Tibial nerve (tissue), 3 donors: Measurements from ENCODE around the gene NSUN7.

Experiments
- CTCF ChIP-seq, 5 experiments: fragments of 200-600 bp in 3 of 5; fragments of 450-650 bp in 2 of 5; sonication (generic) in 3 of 5; IDR thresholded peaks; one replicate each; pipeline ENCODE4 v1.5.1; 2016 to 2019; ENCODE audit warnings: antibody characterized with exemption in 5 of 5, mild to moderate bottlenecking in 3 of 5, moderate library complexity in 2 of 5
- POLR2A ChIP-seq, 2 donors: fragments of 450-650 bp; IDR thresholded peaks; one replicate each; pipeline ENCODE4 v1.6.1; 2017; ENCODE audit warnings: antibody characterized with exemption in 2 of 2, mild to moderate bottlenecking in 2 of 2, moderate library complexity in 2 of 2

GRCh38 chr4:40843696-40844095 lies 93.9 kb downstream of the NSUN7 start:
- TF ChIP-seq CTCF (IDR thresholded peaks at IDR 0.05), result no peak
- no peak for TF ChIP-seq POLR2A (IDR thresholded peaks at IDR 0.05)
